Panc1 (cell line): ENCODE measurements around the gene PLXND1. TPM values are rescaled to one million over a fixed set of nuclear protein-coding genes. Genes with fewer than 3 reads are reported as not detected.

Experiments
- ATAC-seq: fragments of 200-7000 bp; cut with Tn5 transposase; 2 replicates; pipeline ENCODE4 v1.9.1; 2020; ENCODE audit warnings: mild to moderate bottlenecking, moderate library complexity
- BruUV-seq: library from RNA; stranded (reverse); fragments of 400-500 nt; replicated peaks from 2 replicates; lab custom pipeline; 2021; lab: Mats Ljungman, UMichigan
- CTCF ChIA-PET: fragments of 300-600 bp; sonication (Branson Sonifier 250); formaldehyde crosslinking; loops from one replicate; lab custom pipeline; 2022; ENCODE audit warnings: antibody characterized with exemption; lab: Charles Lee
- POLR2A ChIA-PET: fragments of 300-600 bp; sonication (Branson Sonifier 250); formaldehyde crosslinking; loops from one replicate; lab custom pipeline; 2022; ENCODE audit warnings: antibody characterized with exemption; lab: Charles Lee
- DNase-seq: peaks from one replicate; pipeline ENCODE4 v3.0.0-alpha.2; 2010; ENCODE audit warnings: low read depth, low spot score
- H3K27ac ChIP-seq: 2 replicates; pipeline ENCODE4 v1.5.1; 2011; ENCODE audit warnings: mild to moderate bottlenecking, low read length, inconsistent platforms
- H3K27me3 ChIP-seq: fragments of 200-500 bp; sonication (Bioruptor generic); 2 replicates; pipeline ENCODE4 v1.6.0; 2014; ENCODE audit warnings: low read length, inconsistent platforms; ENCODE audit not compliant: control insufficient read depth, insufficient read depth
- H3K36me3 ChIP-seq: fragments of 200-500 bp; sonication (Bioruptor generic); 2 replicates; pipeline ENCODE4 v1.5.1; 2014; ENCODE audit warnings: inconsistent platforms, mild to moderate bottlenecking, low read length, moderate library complexity; ENCODE audit not compliant: control insufficient read depth, insufficient read depth
- H3K4me1 ChIP-seq: 2 replicates; pipeline ENCODE4 v1.5.1; 2011; ENCODE audit warnings: inconsistent platforms, mild to moderate bottlenecking, low read length, moderate library complexity; ENCODE audit not compliant: control insufficient read depth, insufficient read depth
- H3K4me3 ChIP-seq, 2 experiments: 2 replicates each; pipeline ENCODE4 v1.5.1; 2011 to 2012; ENCODE audit warnings: low read depth in 2 of 2, low read length in 2 of 2, mild to moderate bottlenecking in 2 of 2, inconsistent platforms in 1 of 2, moderate library complexity in 1 of 2
- H3K9me3 ChIP-seq: fragments of 200-500 bp; sonication (Bioruptor generic); 2 replicates; pipeline ENCODE4 v1.5.1; 2014; ENCODE audit warnings: low read depth, mild to moderate bottlenecking, inconsistent platforms, low read length, moderate library complexity; ENCODE audit not compliant: control insufficient read depth, insufficient read depth
- POLR2AphosphoS5 ChIP-seq: IDR thresholded peaks from 2 replicates; pipeline ENCODE4 v1.6.1; 2012; ENCODE audit warnings: mild to moderate bottlenecking, low read depth, low read length, moderate library complexity
- SIN3A ChIP-seq: IDR thresholded peaks from 2 replicates; pipeline ENCODE4 v1.6.1; 2012; ENCODE audit warnings: low read depth, mild to moderate bottlenecking, low read length, moderate library complexity, borderline replicate concordance; ENCODE audit not compliant: insufficient read depth
- TCF7L2 ChIP-seq: IDR thresholded peaks from 2 replicates; pipeline ENCODE4 v1.6.1; 2011; ENCODE audit warnings: mild to moderate bottlenecking, low read depth, low read length, inconsistent platforms
- in situ Hi-C: cut with HindIII; loops from 2 replicates; pipeline ENCODE4 v1.10.0; 2016; ENCODE audit warnings: low sequenced_read_pairs, low pct_unique_long_range_greater_than_20kb
- intact Hi-C: fragments of 100-400 bp; cut with micrococcal nuclease; formaldehyde crosslinking; loops from one replicate; pipeline ENCODE4 v1.10.0; 2022; ENCODE audit not compliant: unreplicated experiment
- total RNA-seq: library from RNA; stranded (reverse); gene quantifications from one replicate; pipeline ENCODE4 v1.2.1, GENCODE V29; 2021; ENCODE audit not compliant: unreplicated experiment
- TF ChIP-seq, protein P1 (sequence below), 2 experiments: IDR thresholded peaks; 2 replicates each; pipeline ENCODE4 v1.6.1; 2011 to 2012; ENCODE audit warnings: low read depth in 2 of 2, control low read depth in 1 of 2, low read length in 1 of 2, mild to moderate bottlenecking in 1 of 2, moderate library complexity in 1 of 2; ENCODE audit not compliant: insufficient read depth in 1 of 2
- TF ChIP-seq, protein P2 (sequence below): fragments of 450-650 bp; IDR thresholded peaks from 2 replicates; pipeline ENCODE4 v1.5.1; 2017; ENCODE audit warnings: mild to moderate bottlenecking

The PLXND1 gene
- total RNA-seq, 1 experiment from 2014 or later = 248 TPM

DNA sequence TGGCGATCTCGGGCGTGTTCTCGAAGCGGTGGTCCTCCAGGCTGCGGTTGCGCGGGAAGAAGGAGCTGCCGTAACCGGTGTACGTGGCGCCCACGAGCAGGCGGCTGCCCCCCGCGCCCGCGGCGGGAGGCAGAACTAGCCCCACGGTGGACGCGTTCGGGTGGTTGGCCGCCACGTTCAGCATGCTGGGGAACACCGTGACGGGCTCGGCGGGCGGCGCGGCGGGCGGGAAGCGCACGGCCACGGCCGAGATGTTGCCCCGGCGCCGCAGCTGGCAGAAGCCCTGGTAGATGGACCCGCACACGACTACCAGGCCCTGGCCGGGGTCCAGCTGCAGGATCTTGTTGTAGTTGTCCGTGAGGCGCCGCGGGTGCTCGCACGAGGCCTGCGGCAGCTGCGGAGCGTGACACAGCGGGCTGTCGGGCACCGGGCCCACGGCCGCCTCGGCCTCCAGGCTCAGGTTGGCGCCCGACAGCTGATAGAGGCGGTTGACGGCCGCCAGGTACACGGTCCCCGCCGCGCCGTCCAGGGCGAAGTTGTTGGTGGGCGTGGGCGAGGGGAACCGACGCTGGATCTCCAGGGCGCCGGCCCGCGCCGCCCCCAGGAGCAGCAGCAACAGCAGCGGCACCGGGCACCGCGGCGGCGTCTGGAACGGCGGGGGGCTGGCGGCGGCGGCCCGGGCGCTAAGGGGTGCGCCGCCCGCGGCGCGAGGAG lies 397 bp downstream of the PLXND1 start:
- CTCF ChIA-PET = interaction anchor here (0.7 to 1.6 kb wide), 2 partner anchors 116 to 151 kb away, joined by 4 to 7 read pairs; no protein-coding TSS in a partner anchor
- Histone ChIP-seq H3K27ac (peak overlapping the region; percentile 81), H3K4me1 (peaks cover 54% of the 10 kb centered on the region), H3K4me3 (peak overlapping the region; percentile 57 to 92), H3K36me3 (no peaks in the 10 kb centered on the region), H3K27me3 (no peaks in the 10 kb centered on the region), H3K9me3 (no peaks in the 10 kb centered on the region)
- DNase-seq = no peak
- intact Hi-C loops = no loop called here
- in situ Hi-C loops = no loop called here
- ATAC-seq = peak; percentile 31
- no TSS peak for BruUV-seq
- POLR2A ChIA-PET = no interaction called here
- TF ChIP-seq, protein P1, sequence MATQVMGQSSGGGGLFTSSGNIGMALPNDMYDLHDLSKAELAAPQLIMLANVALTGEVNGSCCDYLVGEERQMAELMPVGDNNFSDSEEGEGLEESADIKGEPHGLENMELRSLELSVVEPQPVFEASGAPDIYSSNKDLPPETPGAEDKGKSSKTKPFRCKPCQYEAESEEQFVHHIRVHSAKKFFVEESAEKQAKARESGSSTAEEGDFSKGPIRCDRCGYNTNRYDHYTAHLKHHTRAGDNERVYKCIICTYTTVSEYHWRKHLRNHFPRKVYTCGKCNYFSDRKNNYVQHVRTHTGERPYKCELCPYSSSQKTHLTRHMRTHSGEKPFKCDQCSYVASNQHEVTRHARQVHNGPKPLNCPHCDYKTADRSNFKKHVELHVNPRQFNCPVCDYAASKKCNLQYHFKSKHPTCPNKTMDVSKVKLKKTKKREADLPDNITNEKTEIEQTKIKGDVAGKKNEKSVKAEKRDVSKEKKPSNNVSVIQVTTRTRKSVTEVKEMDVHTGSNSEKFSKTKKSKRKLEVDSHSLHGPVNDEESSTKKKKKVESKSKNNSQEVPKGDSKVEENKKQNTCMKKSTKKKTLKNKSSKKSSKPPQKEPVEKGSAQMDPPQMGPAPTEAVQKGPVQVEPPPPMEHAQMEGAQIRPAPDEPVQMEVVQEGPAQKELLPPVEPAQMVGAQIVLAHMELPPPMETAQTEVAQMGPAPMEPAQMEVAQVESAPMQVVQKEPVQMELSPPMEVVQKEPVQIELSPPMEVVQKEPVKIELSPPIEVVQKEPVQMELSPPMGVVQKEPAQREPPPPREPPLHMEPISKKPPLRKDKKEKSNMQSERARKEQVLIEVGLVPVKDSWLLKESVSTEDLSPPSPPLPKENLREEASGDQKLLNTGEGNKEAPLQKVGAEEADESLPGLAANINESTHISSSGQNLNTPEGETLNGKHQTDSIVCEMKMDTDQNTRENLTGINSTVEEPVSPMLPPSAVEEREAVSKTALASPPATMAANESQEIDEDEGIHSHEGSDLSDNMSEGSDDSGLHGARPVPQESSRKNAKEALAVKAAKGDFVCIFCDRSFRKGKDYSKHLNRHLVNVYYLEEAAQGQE (IDR thresholded peaks at IDR 0.05; ENCODE audit: insufficient read depth in 1 of 2, low read depth in 2 of 2, low read length in 1 of 2) = no peak
- TF ChIP-seq SIN3A = peak; percentile 56; the same call in 1 of the 2 replicates

DNA sequence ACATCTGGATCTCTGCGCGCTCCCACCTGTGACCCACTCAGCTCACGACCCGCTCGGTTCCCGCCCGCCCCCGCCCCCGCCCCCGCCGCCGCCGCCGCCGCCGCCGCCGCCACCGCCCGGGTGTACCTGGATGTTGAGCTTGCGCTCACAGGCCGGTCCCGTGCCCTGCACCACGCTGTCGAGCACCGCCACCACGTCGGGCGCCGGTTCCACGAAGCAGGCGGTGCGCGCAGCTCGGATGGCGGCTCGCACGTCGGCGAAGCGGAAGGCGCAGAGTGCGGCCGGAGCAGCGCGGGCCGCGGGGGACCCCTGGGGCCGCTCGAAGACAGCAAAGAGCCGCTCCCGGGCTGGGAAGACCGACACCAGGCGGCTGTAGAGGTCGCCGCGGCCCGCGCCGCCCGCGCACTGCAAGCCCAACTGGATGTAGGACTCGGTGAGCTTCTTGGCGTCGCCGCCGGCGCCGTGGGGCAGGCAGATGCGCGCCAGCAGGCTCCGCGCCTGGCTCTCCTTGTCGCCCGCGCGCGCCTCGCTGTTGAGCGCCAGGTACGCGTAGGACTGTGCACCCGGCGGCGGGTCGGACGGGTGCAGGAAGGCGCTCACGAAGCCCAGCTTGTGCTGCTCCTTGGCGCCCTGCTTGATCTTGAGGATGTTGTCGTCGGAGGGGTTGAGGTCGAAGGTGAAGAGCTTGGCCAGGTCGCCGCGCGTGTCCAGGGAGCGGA lies 1.1 kb downstream of the PLXND1 start:
- Histone ChIP-seq H3K27me3 (no peaks in the 10 kb centered on the region), H3K9me3 (no peaks in the 10 kb centered on the region), H3K27ac (peak overlapping the region; percentile 81), H3K36me3 (no peaks in the 10 kb centered on the region), H3K4me1 (peaks cover 60% of the 10 kb centered on the region), H3K4me3 (peak overlapping the region; percentile 57 to 92)
- ChIA-PET POLR2A (interaction anchor here (0.6 kb wide), 1 partner anchor 9 kb away, joined by 3 read pairs; no protein-coding TSS in a partner anchor), CTCF (interaction anchor here (0.7 to 1.6 kb wide), 2 partner anchors 115 to 150 kb away, joined by 4 to 7 read pairs; no protein-coding TSS in a partner anchor)
- no TSS peak for BruUV-seq
- DNase-seq = no peak
- intact Hi-C loops = no loop called here
- peak; percentile 24 for ATAC-seq
- in situ Hi-C loops = no loop called here
- TF ChIP-seq, protein P2, sequence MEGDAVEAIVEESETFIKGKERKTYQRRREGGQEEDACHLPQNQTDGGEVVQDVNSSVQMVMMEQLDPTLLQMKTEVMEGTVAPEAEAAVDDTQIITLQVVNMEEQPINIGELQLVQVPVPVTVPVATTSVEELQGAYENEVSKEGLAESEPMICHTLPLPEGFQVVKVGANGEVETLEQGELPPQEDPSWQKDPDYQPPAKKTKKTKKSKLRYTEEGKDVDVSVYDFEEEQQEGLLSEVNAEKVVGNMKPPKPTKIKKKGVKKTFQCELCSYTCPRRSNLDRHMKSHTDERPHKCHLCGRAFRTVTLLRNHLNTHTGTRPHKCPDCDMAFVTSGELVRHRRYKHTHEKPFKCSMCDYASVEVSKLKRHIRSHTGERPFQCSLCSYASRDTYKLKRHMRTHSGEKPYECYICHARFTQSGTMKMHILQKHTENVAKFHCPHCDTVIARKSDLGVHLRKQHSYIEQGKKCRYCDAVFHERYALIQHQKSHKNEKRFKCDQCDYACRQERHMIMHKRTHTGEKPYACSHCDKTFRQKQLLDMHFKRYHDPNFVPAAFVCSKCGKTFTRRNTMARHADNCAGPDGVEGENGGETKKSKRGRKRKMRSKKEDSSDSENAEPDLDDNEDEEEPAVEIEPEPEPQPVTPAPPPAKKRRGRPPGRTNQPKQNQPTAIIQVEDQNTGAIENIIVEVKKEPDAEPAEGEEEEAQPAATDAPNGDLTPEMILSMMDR = no peak
- TF ChIP-seq, protein P1 (IDR thresholded peaks at IDR 0.05; ENCODE audit: insufficient read depth in 1 of 2, low read depth in 2 of 2, low read length in 1 of 2) = no peak
- TF ChIP-seq POLR2AphosphoS5 = no peak; the same call in 1 of the 2 replicates
- no peak for TF ChIP-seq TCF7L2
- TF ChIP-seq SIN3A = no peak
